ENCODE measurements around the gene SSR2. TPM values are rescaled to one million over a fixed set of nuclear protein-coding genes. Genes with fewer than 3 reads are reported as not detected.
A peak's percentile ranks its signal among the peaks of the same experiment; 100 is the strongest.

The SSR2 gene
- total RNA-seq, 2 donors from 2014 or later: 193 TPM

- Mint-ChIP-seq H3K4me3 (no peak overlapping the region), H3K9me3 (peaks cover 9% of the 10 kb centered on the region), H3K27me3 (ENCODE audit: insufficient read depth) (peaks cover 4% of the 10 kb centered on the region), H3K36me3 (ENCODE audit: low read depth) (no peaks in the 10 kb centered on the region), H3K4me1 (peaks cover 29% of the 10 kb centered on the region), H3K27ac (no peak overlapping the region)
- Histone ChIP-seq H3K36me3 (ENCODE audit: control insufficient read depth, insufficient read depth, low read length) (no peaks in the 10 kb centered on the region), H3K9ac (ENCODE audit: extremely low read depth, low read length, poor library complexity, severe bottlenecking) (no peak overlapping the region), H3K27me3 (ENCODE audit: control insufficient read depth, insufficient read depth, low read length, poor library complexity, severe bottlenecking) (no peaks in the 10 kb centered on the region), H3K27ac (ENCODE audit: low read depth, low read length) (no peak overlapping the region), H3K4me1 (ENCODE audit: control insufficient read depth, insufficient read depth, low read length) (peaks cover 8% of the 10 kb centered on the region), H3K4me3 (ENCODE audit: low read length) (no peak overlapping the region), H3K9me3 (ENCODE audit: control insufficient read depth, low read length) (no peaks in the 10 kb centered on the region)
- 70 to 84% methylated on average over 5 to 7 of the region's 7 CpGs for WGBS, 2 experiments (ENCODE audit: insufficient coverage in 1 of 2, insufficient read length in 1 of 2)
- TF ChIP-seq CTCF (conservative IDR thresholded peaks at IDR 0.05): no peak
- DNase-seq: peak; percentile 88
Observed at GRCh38 chr1:155984341-155984740, 36.4 kb downstream of the SSR2 start.

- Histone ChIP-seq H3K36me3 (ENCODE audit: control insufficient read depth, insufficient read depth, low read length) (no peaks in the 10 kb centered on the region), H3K4me3 (ENCODE audit: low read length) (no peak overlapping the region), H3K9ac (ENCODE audit: extremely low read depth, low read length, poor library complexity, severe bottlenecking) (no peak overlapping the region), H3K27ac (ENCODE audit: low read depth, low read length) (peak overlapping the region; percentile 32), H3K9me3 (ENCODE audit: control insufficient read depth, low read length) (no peaks in the 10 kb centered on the region), H3K27me3 (ENCODE audit: control insufficient read depth, insufficient read depth, low read length, poor library complexity, severe bottlenecking) (no peaks in the 10 kb centered on the region), H3K4me1 (ENCODE audit: control insufficient read depth, insufficient read depth, low read length) (peaks cover 11% of the 10 kb centered on the region)
- TF ChIP-seq CTCF (conservative IDR thresholded peaks at IDR 0.05): peak; percentile 31
- peaks cover 35% of the 10 kb centered on the region for H3K4me1 Mint-ChIP-seq
- 76 to 78% methylated on average over 2 to 4 of the region's 4 CpGs for WGBS, 2 experiments (ENCODE audit: insufficient coverage in 1 of 2, insufficient read length in 1 of 2)
- peaks cover 4% of the 10 kb centered on the region for H3K27me3 Mint-ChIP-seq (ENCODE audit: insufficient read depth)
- no peaks in the 10 kb centered on the region for H3K36me3 Mint-ChIP-seq (ENCODE audit: low read depth)
- H3K9me3 Mint-ChIP-seq: peaks cover 9% of the 10 kb centered on the region
- H3K4me3 Mint-ChIP-seq: no peak overlapping the region
- peak; percentile 71 for DNase-seq
- H3K27ac Mint-ChIP-seq: no peak overlapping the region
Observed at GRCh38 chr1:155983191-155984024, 37.3 kb downstream of the SSR2 start.

- Histone ChIP-seq H3K27me3 (ENCODE audit: control insufficient read depth, insufficient read depth, low read length, poor library complexity, severe bottlenecking) (no peaks in the 10 kb centered on the region), H3K27ac (ENCODE audit: low read depth, low read length) (no peak overlapping the region), H3K4me3 (ENCODE audit: low read length) (no peak overlapping the region), H3K4me1 (ENCODE audit: control insufficient read depth, insufficient read depth, low read length) (peaks cover 11% of the 10 kb centered on the region), H3K9ac (ENCODE audit: extremely low read depth, low read length, poor library complexity, severe bottlenecking) (no peak overlapping the region), H3K9me3 (ENCODE audit: control insufficient read depth, low read length) (no peaks in the 10 kb centered on the region), H3K36me3 (ENCODE audit: control insufficient read depth, insufficient read depth, low read length) (no peaks in the 10 kb centered on the region)
- no peak for TF ChIP-seq CTCF (conservative IDR thresholded peaks at IDR 0.05)
- H3K36me3 Mint-ChIP-seq (ENCODE audit: low read depth): no peaks in the 10 kb centered on the region
- no peaks in the 10 kb centered on the region for H3K9me3 Mint-ChIP-seq
- H3K27me3 Mint-ChIP-seq (ENCODE audit: insufficient read depth): peaks cover 4% of the 10 kb centered on the region
- 90 to 91% methylated on average over 6 to 7 of the region's 7 CpGs for WGBS, 2 experiments (ENCODE audit: insufficient coverage in 1 of 2, insufficient read length in 1 of 2)
- no peak overlapping the region for H3K4me3 Mint-ChIP-seq
- H3K4me1 Mint-ChIP-seq: peaks cover 38% of the 10 kb centered on the region
- no peak for DNase-seq
- H3K27ac Mint-ChIP-seq: peak overlapping the region; percentile 31
Observed at GRCh38 chr1:155982106-155982505, 38.6 kb downstream of the SSR2 start.

Data from endodermal cell (in vitro differentiated cells).